H9 (cell line): ENCODE results near the gene COG3. TPM values are rescaled to one million over a fixed set of nuclear protein-coding genes. Genes with fewer than 3 reads are reported as not detected.

Experiments
- DNase-seq: peaks from one replicate; pipeline ENCODE4 v3.0.0-alpha.2; 2017
- H2AFZ ChIP-seq: one replicate; pipeline ENCODE4 v1.6.1; 2013; ENCODE audit warnings: mild to moderate bottlenecking, low read length, control low read depth, moderate library complexity
- H2AK5ac ChIP-seq: 2 replicates; pipeline ENCODE4 v1.6.1; 2013; ENCODE audit warnings: low read length, control low read depth, mixed read lengths; ENCODE audit not compliant: insufficient read length
- H2BK120ac ChIP-seq: one replicate; pipeline ENCODE4 v1.6.1; 2013; ENCODE audit warnings: low read depth, mild to moderate bottlenecking, low read length, control low read depth, inconsistent platforms; ENCODE audit not compliant: poor library complexity, severe bottlenecking
- H2BK12ac ChIP-seq: 2 replicates; pipeline ENCODE4 v1.6.1; 2013; ENCODE audit warnings: low read length, control low read depth, mixed read lengths, low read depth; ENCODE audit not compliant: insufficient read length
- H2BK15ac ChIP-seq: 2 replicates; pipeline ENCODE4 v1.6.1; 2013; ENCODE audit warnings: low read depth, low read length, control low read depth
- H2BK20ac ChIP-seq: one replicate; pipeline ENCODE4 v1.6.1; 2013; ENCODE audit warnings: low read depth, mild to moderate bottlenecking, low read length, control low read depth, inconsistent platforms; ENCODE audit not compliant: poor library complexity, severe bottlenecking
- H2BK5ac ChIP-seq: 2 replicates; pipeline ENCODE4 v1.6.1; 2013; ENCODE audit warnings: low read length, control low read depth, mixed read lengths; ENCODE audit not compliant: insufficient read length
- H3K14ac ChIP-seq: 2 replicates; pipeline ENCODE4 v1.6.1; 2013; ENCODE audit warnings: low read length, control low read depth; ENCODE audit not compliant: insufficient read depth
- H3K18ac ChIP-seq: 2 replicates; pipeline ENCODE4 v1.6.1; 2013; ENCODE audit warnings: low read depth, mild to moderate bottlenecking, mixed read lengths, low read length, control low read depth; ENCODE audit not compliant: insufficient read length
- H3K23ac ChIP-seq: 2 replicates; pipeline ENCODE4 v1.6.1; 2013; ENCODE audit warnings: low read length, control low read depth, mixed read lengths, low read depth; ENCODE audit not compliant: insufficient read length
- H3K23me2 ChIP-seq: 2 replicates; pipeline ENCODE4 v1.6.1; 2013; ENCODE audit warnings: low read depth, mild to moderate bottlenecking, mixed read lengths, low read length, control low read depth; ENCODE audit not compliant: insufficient read length, poor library complexity, severe bottlenecking
- H3K27ac ChIP-seq: 2 replicates; pipeline ENCODE4 v1.5.1; 2013; ENCODE audit warnings: low read length, control low read depth, mixed read lengths, low read depth; ENCODE audit not compliant: insufficient read length
- H3K27me3 ChIP-seq: 2 replicates; pipeline ENCODE4 v1.6.1; 2013; ENCODE audit warnings: low read length, control low read depth, inconsistent platforms; ENCODE audit not compliant: insufficient read depth
- H3K4ac ChIP-seq: 2 replicates; pipeline ENCODE4 v1.6.1; 2013; ENCODE audit warnings: low read depth, mild to moderate bottlenecking, control low read depth, inconsistent platforms, low read length, moderate library complexity
- H3K4me1 ChIP-seq: 2 replicates; pipeline ENCODE4 v1.6.1; 2013; ENCODE audit warnings: low read length, control low read depth, inconsistent platforms; ENCODE audit not compliant: insufficient read depth
- H3K4me2 ChIP-seq: 2 replicates; pipeline ENCODE4 v1.6.1; 2013; ENCODE audit warnings: low read length, control low read depth, mixed read lengths; ENCODE audit not compliant: insufficient read length, insufficient read depth
- H3K56ac ChIP-seq: 2 replicates; pipeline ENCODE4 v1.6.1; 2013; ENCODE audit warnings: low read depth, mild to moderate bottlenecking, mixed read lengths, low read length, control low read depth; ENCODE audit not compliant: insufficient read length
- H3K79me1 ChIP-seq: 2 replicates; pipeline ENCODE4 v1.6.1; 2013; ENCODE audit warnings: low read depth, mild to moderate bottlenecking, moderate library complexity, low read length, control low read depth, inconsistent platforms; ENCODE audit not compliant: insufficient read depth, poor library complexity, severe bottlenecking
- H3K79me2 ChIP-seq: 2 replicates; pipeline ENCODE4 v1.6.1; 2013; ENCODE audit warnings: low read length, control low read depth, inconsistent platforms; ENCODE audit not compliant: insufficient read depth
- H3K9ac ChIP-seq: 2 replicates; pipeline ENCODE4 v1.6.1; 2013; ENCODE audit warnings: low read length, control low read depth, mixed read lengths; ENCODE audit not compliant: insufficient read length; ENCODE audit errors: extremely low read depth
- H3K9me3 ChIP-seq: one replicate; pipeline ENCODE4 v1.6.1; 2013; ENCODE audit warnings: low read depth, low read length, inconsistent platforms; ENCODE audit not compliant: control insufficient read depth
- H3T11ph ChIP-seq: one replicate; pipeline ENCODE4 v1.6.1; 2013; ENCODE audit warnings: mild to moderate bottlenecking, low read length, control low read depth, inconsistent platforms
- H4K20me1 ChIP-seq: one replicate; pipeline ENCODE4 v1.6.1; 2013; ENCODE audit not compliant: control insufficient read depth, insufficient read length, insufficient read depth
- H4K5ac ChIP-seq: 2 replicates; pipeline ENCODE4 v1.6.1; 2013; ENCODE audit warnings: low read depth, mild to moderate bottlenecking, mixed read lengths, low read length, control low read depth; ENCODE audit not compliant: insufficient read length
- H4K8ac ChIP-seq: replicated peaks from 2 replicates; pipeline ENCODE4 v1.6.1; 2013; ENCODE audit warnings: low read length, control low read depth, mixed read lengths, low read depth; ENCODE audit not compliant: insufficient read length
- H4K91ac ChIP-seq: 2 replicates; pipeline ENCODE4 v1.6.1; 2013; ENCODE audit warnings: low read depth, mild to moderate bottlenecking, moderate library complexity, mixed read lengths, low read length, control low read depth; ENCODE audit not compliant: insufficient read length
- H3K27ac Mint-ChIP-seq, 3 experiments: 2 replicates in 2 of 3; 3 replicates in 1 of 3; pipeline ENCODE4 v1.8.0; 2020 to 2021; ENCODE audit warnings: mixed read lengths in 3 of 3, mild to moderate bottlenecking in 1 of 3, moderate library complexity in 1 of 3
- H3K27me3 Mint-ChIP-seq: 2 replicates; pipeline ENCODE4 v1.8.0; 2021; ENCODE audit warnings: low read depth, mild to moderate bottlenecking, moderate library complexity, mixed read lengths
- H3K36me3 Mint-ChIP-seq, 3 experiments: 2 replicates in 2 of 3; 3 replicates in 1 of 3; pipeline ENCODE4 v1.8.0; 2020 to 2021; ENCODE audit warnings: low read depth in 3 of 3, mixed read lengths in 3 of 3; ENCODE audit not compliant: insufficient read depth in 1 of 3
- H3K4me1 Mint-ChIP-seq, 2 experiments: 2 replicates each; pipeline ENCODE4 v1.8.0; 2020; ENCODE audit warnings: mixed read lengths in 2 of 2
- H3K4me3 Mint-ChIP-seq, 2 experiments: 2 replicates in 1 of 2; 3 replicates in 1 of 2; pipeline ENCODE4 v1.8.0; 2020 to 2021; ENCODE audit warnings: mild to moderate bottlenecking in 2 of 2, mixed read lengths in 2 of 2, moderate library complexity in 1 of 2
- H3K9me3 Mint-ChIP-seq, 2 experiments: 2 replicates in 1 of 2; 3 replicates in 1 of 2; pipeline ENCODE4 v1.8.0; 2020; ENCODE audit warnings: mild to moderate bottlenecking in 2 of 2, mixed read lengths in 2 of 2, moderate library complexity in 1 of 2
- WGBS: extraction: QIAGEN DNeasy Blood & Tissue Kit; methylation state at CpG from one replicate; pipeline ENCODE4 v1.1.7; 2013; ENCODE audit warnings: missing lambda C conversion rate, low lambda C conversion rate, mixed read lengths; ENCODE audit not compliant: insufficient read length; ENCODE audit errors: extremely low coverage; 5-methylcytosine and 5-hydroxymethylcytosine counted together
- total RNA-seq: library from RNA; stranded (reverse); gene quantifications from 2 replicates; pipeline ENCODE4 v1.2.1, GENCODE V29; 2021
- TF ChIP-seq, protein P1 (sequence below): fragments of 200-600 bp; sonication (generic); conservative IDR thresholded peaks from 3 replicates; pipeline ENCODE4 v1.8.0; 2021; ENCODE audit warnings: antibody characterized with exemption, mild to moderate bottlenecking

COG3 gene
- total RNA-seq, 1 experiment from 2014 or later, result 16.5 TPM

DNA sequence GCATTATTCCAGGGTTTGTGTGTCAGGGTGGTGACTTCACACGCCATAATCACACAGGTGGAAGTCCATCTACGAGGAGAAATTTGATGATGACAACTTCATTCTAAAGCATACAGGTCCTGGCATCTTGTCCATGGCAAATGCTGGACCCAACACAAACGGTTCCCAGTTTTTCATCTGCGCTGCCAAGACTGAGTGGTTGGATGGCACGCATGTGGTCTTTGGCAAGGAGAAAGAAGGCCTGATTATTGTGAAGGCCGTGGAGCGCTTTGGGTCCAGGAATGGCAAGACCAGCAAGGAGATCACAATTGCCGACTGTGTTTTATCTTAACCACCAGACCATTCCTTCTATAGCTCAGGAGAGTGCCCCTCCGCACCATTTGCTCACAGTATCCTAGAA is 28.4 kb upstream of the COG3 start:
- H3K27me3 Mint-ChIP-seq, result no peaks in the 10 kb centered on the region; the same call in 1 of the 2 replicates
- no peak overlapping the region; a peak in 1 of 7 replicates for H3K27ac Mint-ChIP-seq
- no peak overlapping the region for H2BK5ac ChIP-seq

More for the DNA sequence above, 28.4 kb upstream of the COG3 start:
- Histone ChIP-seq H3K4me1 (peaks cover 2% of the 10 kb centered on the region; the same call in 1 of the 2 replicates), H2BK20ac (no peak overlapping the region), H4K5ac (no peak overlapping the region), H4K8ac (no peak overlapping the region), H3K27ac (no peak overlapping the region), H2AK5ac (no peak overlapping the region), H3K79me2 (no peaks in the 10 kb centered on the region), H2BK15ac (no peak overlapping the region), H3K27me3 (no peaks in the 10 kb centered on the region), H2BK120ac (no peak overlapping the region), H3K23me2 (no peaks in the 10 kb centered on the region), H3K23ac (no peak overlapping the region), H3K4ac (no peak overlapping the region), H3K18ac (no peak overlapping the region), H2BK12ac (no peak overlapping the region), H3T11ph (no peak overlapping the region), H3K56ac (no peak overlapping the region), H3K9ac (no peak overlapping the region), H3K14ac (no peak overlapping the region), H3K9me3 (no peaks in the 10 kb centered on the region), H2AFZ (no peak overlapping the region), H3K79me1 (no peaks in the 10 kb centered on the region), H4K20me1 (no peaks in the 10 kb centered on the region), H4K91ac (no peak overlapping the region), H3K4me2 (no peak overlapping the region)
- no CpG with 5 or more reads among the region's 9 CpGs for WGBS
- H3K9me3 Mint-ChIP-seq, result no peaks in the 10 kb centered on the region
- TF ChIP-seq, protein P1, sequence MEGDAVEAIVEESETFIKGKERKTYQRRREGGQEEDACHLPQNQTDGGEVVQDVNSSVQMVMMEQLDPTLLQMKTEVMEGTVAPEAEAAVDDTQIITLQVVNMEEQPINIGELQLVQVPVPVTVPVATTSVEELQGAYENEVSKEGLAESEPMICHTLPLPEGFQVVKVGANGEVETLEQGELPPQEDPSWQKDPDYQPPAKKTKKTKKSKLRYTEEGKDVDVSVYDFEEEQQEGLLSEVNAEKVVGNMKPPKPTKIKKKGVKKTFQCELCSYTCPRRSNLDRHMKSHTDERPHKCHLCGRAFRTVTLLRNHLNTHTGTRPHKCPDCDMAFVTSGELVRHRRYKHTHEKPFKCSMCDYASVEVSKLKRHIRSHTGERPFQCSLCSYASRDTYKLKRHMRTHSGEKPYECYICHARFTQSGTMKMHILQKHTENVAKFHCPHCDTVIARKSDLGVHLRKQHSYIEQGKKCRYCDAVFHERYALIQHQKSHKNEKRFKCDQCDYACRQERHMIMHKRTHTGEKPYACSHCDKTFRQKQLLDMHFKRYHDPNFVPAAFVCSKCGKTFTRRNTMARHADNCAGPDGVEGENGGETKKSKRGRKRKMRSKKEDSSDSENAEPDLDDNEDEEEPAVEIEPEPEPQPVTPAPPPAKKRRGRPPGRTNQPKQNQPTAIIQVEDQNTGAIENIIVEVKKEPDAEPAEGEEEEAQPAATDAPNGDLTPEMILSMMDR, result no peak
- H3K4me3 Mint-ChIP-seq, result no peak overlapping the region
- H3K4me1 Mint-ChIP-seq, result peaks cover 0 to 5% of the 10 kb centered on the region in 2 experiments; a peak in 2 of 4 replicates
- H3K36me3 Mint-ChIP-seq, result no peaks in the 10 kb centered on the region
- no peak for DNase-seq
